Thymus (tissue), 11 donors: Measurements from ENCODE around the gene MBNL2. TPM values are rescaled to one million over a fixed set of nuclear protein-coding genes. Genes with fewer than 3 reads are reported as not detected.

Experiments used
- DNase-seq, 9 donors: peaks; one replicate each; pipeline ENCODE4 v3.0.0-alpha.2; 2013; ENCODE audit warnings: low spot score in 9 of 9, low read depth in 6 of 9, missing footprints in 1 of 9
- H3K27ac ChIP-seq, 2 donors: one replicate each; pipeline ENCODE4 v1.5.1; 2013; ENCODE audit warnings: control low read depth in 1 of 2, low read depth in 1 of 2, low read length in 1 of 2, mild to moderate bottlenecking in 1 of 2, moderate library complexity in 1 of 2
- H3K27me3 ChIP-seq, 2 donors: one replicate each; pipeline ENCODE4 v1.5.1; 2013; ENCODE audit warnings: low read length in 1 of 2; ENCODE audit not compliant: control insufficient read depth in 2 of 2, insufficient read depth in 1 of 2
- H3K36me3 ChIP-seq, 2 donors: one replicate each; pipeline ENCODE4 v1.5.1; 2013; ENCODE audit warnings: low read length in 1 of 2, mild to moderate bottlenecking in 1 of 2, moderate library complexity in 1 of 2; ENCODE audit not compliant: control insufficient read depth in 2 of 2, insufficient read depth in 2 of 2
- H3K4me1 ChIP-seq, 2 donors: one replicate each; pipeline ENCODE4 v1.5.1; 2013; ENCODE audit warnings: low read length in 2 of 2; ENCODE audit not compliant: control insufficient read depth in 2 of 2, insufficient read depth in 2 of 2
- H3K4me3 ChIP-seq, 2 donors: one replicate each; pipeline ENCODE4 v1.5.1; 2013; ENCODE audit warnings: low read length in 2 of 2, control low read depth in 1 of 2, mild to moderate bottlenecking in 1 of 2
- H3K9me3 ChIP-seq, 2 donors: one replicate each; pipeline ENCODE4 v1.5.1; 2013; ENCODE audit warnings: low read length in 1 of 2, mild to moderate bottlenecking in 1 of 2; ENCODE audit not compliant: control insufficient read depth in 2 of 2, insufficient read depth in 1 of 2
- WGBS: extraction: QIAGEN DNeasy Blood & Tissue Kit; methylation state at CpG from one replicate; pipeline ENCODE4 v1.1.7; 2013; 5-methylcytosine and 5-hydroxymethylcytosine counted together
- polyA plus RNA-seq: library from polyadenylated mRNA; stranded (reverse); fragments of 200-250 nt; gene quantifications from one replicate; pipeline ENCODE4 v1.2.3, GENCODE V29; 2013
- total RNA-seq: library from RNA; stranded (reverse); fragments of 120-200 nt; gene quantifications from one replicate; pipeline ENCODE4 v1.2.4, GENCODE V29; 2013
- donor health status: healthy.

Gene MBNL2
- total and polyA plus RNA-seq, 2 donors: 22.7 to 27.1 TPM

GRCh38 chr13:97266772-97267417 lies 44.8 kb downstream of the MBNL2 start:
- Histone ChIP-seq H3K9me3 (no peaks in the 10 kb centered on the region), H3K4me3 (no peak overlapping the region), H3K36me3 (peaks cover 0 to 3% of the 10 kb centered on the region in 2 donors), H3K27ac (peak overlapping the region in 1 of 2 donors; percentile 31), H3K4me1 (peaks cover 4 to 9% of the 10 kb centered on the region in 2 donors), H3K27me3 (no peaks in the 10 kb centered on the region)
- DNase-seq: no peak
- WGBS: 94% methylated on average over 8 of the region's 8 CpGs

GRCh38 chr13:97267418-97268059 lies 45.4 kb downstream of the MBNL2 start:
- Histone ChIP-seq H3K27ac (no peak overlapping the region), H3K9me3 (no peaks in the 10 kb centered on the region), H3K36me3 (peaks cover 0 to 3% of the 10 kb centered on the region in 2 donors), H3K4me3 (no peak overlapping the region), H3K27me3 (no peaks in the 10 kb centered on the region), H3K4me1 (peaks cover 4 to 6% of the 10 kb centered on the region in 2 donors)
- no peak for DNase-seq
- WGBS: 91% methylated on average over 11 of the region's 11 CpGs

GRCh38 chr13:97268772-97269171 lies 46.6 kb downstream of the MBNL2 start:
- Histone ChIP-seq H3K27ac (no peak overlapping the region), H3K36me3 (peaks cover 0 to 3% of the 10 kb centered on the region in 2 donors), H3K4me3 (no peak overlapping the region), H3K27me3 (no peaks in the 10 kb centered on the region), H3K9me3 (no peaks in the 10 kb centered on the region), H3K4me1 (peaks cover 4 to 6% of the 10 kb centered on the region in 2 donors)
- DNase-seq: no peak
- 94% methylated on average over 6 of the region's 6 CpGs for WGBS

GRCh38 chr13:97269603-97270002 lies 47.5 kb downstream of the MBNL2 start:
- H3K4me3 ChIP-seq: no peak overlapping the region
- H3K4me1 ChIP-seq: peaks cover 4 to 6% of the 10 kb centered on the region in 2 donors
- H3K27me3 ChIP-seq: no peaks in the 10 kb centered on the region
- no peak for DNase-seq
- WGBS: 100% methylated on average over 3 of the region's 3 CpGs
- H3K9me3 ChIP-seq: no peaks in the 10 kb centered on the region
- H3K36me3 ChIP-seq: peaks cover 0 to 3% of the 10 kb centered on the region in 2 donors
- no peak overlapping the region for H3K27ac ChIP-seq

- WGBS: 98% methylated on average over 1 of the region's 1 CpG
Observed at GRCh38 chr13:97272526-97272925, 50.4 kb downstream of the MBNL2 start.

GRCh38 chr13:97273341-97273831 lies 51.3 kb downstream of the MBNL2 start:
- H3K4me1 ChIP-seq: peaks cover 2 to 4% of the 10 kb centered on the region in 2 donors
- 91% methylated on average over 5 of the region's 5 CpGs for WGBS
- H3K4me3 ChIP-seq: no peak overlapping the region
- H3K9me3 ChIP-seq: no peaks in the 10 kb centered on the region
- H3K27me3 ChIP-seq: no peaks in the 10 kb centered on the region
- DNase-seq: peak in 1 of 9 donors; percentile 28
- H3K27ac ChIP-seq: peak overlapping the region; percentile 44 to 53
- peaks cover 3 to 14% of the 10 kb centered on the region in 2 donors for H3K36me3 ChIP-seq

More at GRCh38 chr13:97272526-97272925, 50.4 kb downstream of the MBNL2 start:
- H3K27ac ChIP-seq: no peak overlapping the region
- peaks cover 3 to 14% of the 10 kb centered on the region in 2 donors for H3K36me3 ChIP-seq
- H3K4me3 ChIP-seq: no peak overlapping the region
- H3K4me1 ChIP-seq: peaks cover 4 to 5% of the 10 kb centered on the region in 2 donors
- H3K27me3 ChIP-seq: no peaks in the 10 kb centered on the region
- no peak for DNase-seq
- H3K9me3 ChIP-seq: no peaks in the 10 kb centered on the region

GRCh38 chr13:97274829-97275649 lies 52.9 kb downstream of the MBNL2 start:
- Histone ChIP-seq H3K4me3 (no peak overlapping the region), H3K9me3 (no peaks in the 10 kb centered on the region), H3K27ac (no peak overlapping the region), H3K4me1 (peaks cover 0 to 2% of the 10 kb centered on the region in 2 donors), H3K27me3 (no peaks in the 10 kb centered on the region), H3K36me3 (peaks cover 0 to 14% of the 10 kb centered on the region in 2 donors)
- WGBS: 93% methylated on average over 7 of the region's 7 CpGs
- no peak for DNase-seq

- 97% methylated on average over 8 of the region's 8 CpGs for WGBS
- Histone ChIP-seq H3K4me1 (peaks cover 0 to 6% of the 10 kb centered on the region in 2 donors), H3K27ac (no peak overlapping the region), H3K4me3 (no peak overlapping the region), H3K36me3 (peaks cover 0 to 14% of the 10 kb centered on the region in 2 donors), H3K27me3 (no peaks in the 10 kb centered on the region), H3K9me3 (no peaks in the 10 kb centered on the region)
- no peak for DNase-seq
Observed at GRCh38 chr13:97275776-97276501, 53.8 kb downstream of the MBNL2 start.
